DMS114 treated with DMSO at 0.1 percent for 48 hours (cell line): ENCODE data around the gene MYRFL.
"Not testable (repeated sequence)": the region's sequence is repeated elsewhere in the genome, so short reads cannot be mapped to it uniquely, and the experiment has no call there.

Experiments
- DNase-seq: peaks from one replicate; lab custom pipeline; 2025; ENCODE audit not compliant: unreplicated experiment; lab: John Stamatoyannopoulos, UW

MYRFL gene

DNA sequence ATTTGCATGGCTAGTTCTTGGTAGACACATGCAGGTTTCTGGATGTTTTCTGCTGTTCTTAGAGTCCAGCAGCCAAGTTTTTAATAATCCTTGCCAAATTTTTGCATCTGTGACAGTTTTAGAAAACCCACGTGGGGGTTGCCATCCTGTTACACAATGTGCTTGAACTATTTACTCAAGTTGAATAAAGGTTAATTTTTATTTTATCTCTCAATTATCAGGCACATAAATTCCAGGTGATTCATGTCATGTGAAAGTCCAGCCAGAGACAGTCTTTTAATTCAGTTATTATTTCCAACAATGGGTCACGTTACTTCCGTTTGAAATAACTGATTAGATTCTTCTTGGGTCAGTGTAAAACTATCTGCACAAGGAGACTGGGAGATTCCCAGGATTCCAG, 15.7 kb downstream of the MYRFL start:
- DNase-seq = no peak

DNA sequence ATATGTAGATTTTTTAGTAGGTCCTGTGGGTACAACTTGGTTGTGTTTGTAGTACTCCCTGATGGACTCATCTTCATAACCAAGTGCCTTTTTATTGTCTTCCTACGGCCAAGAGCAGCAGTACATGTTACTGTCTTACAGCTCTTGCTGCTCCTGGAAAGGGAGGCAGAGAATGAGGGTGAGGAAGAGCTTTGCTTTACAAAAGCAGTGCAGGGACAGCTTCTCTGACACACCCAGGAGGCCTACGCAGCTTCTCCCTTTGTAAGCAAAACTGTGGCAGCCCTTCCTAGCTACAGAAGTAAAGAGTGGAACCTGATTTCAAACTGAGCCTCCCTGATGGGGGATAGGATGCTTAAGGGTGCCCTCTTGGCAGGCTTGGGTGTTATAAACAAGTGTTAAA, 18.6 kb downstream of the MYRFL start:
- DNase-seq = no peak

DNA sequence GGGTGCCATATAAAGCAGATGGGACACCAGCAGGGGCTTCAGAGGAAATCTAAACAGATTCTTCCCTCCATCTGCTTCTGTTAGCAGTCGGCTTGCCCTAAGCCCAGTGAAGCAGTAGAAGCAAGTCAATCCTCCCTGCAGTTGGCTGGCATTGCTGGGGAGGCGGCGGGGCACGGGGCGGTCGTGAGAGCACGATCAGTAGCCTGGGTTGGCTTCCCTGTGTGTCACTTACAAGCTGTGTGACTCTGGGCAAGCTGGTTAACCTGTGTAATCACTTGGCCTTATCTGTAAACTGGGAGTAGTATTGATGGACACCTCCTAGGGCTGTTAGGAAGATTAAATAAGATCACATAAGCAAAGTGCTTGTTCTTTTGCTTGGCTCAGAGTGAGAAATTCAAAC, 19.4 kb downstream of the MYRFL start:
- no peak for DNase-seq

DNA sequence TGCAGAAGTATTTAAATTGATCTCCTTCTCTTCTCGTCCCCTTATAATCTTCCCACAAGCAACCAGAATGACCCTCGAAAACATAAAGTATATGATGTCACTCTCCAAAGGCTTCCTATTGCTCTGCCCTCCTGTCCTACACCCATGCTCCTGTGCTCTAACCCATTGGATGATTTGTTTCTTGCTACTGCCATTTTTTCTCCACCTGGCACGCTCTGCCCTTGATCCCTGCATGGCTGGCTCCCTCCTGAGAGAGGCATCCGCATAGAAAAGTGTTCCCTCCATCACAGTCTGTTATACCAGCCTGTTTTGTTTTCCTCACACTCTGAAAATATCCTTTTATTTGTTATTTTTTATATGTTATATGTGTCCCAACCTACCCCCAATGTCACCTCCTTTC, 19.8 kb downstream of the MYRFL start:
- no peak for DNase-seq

DNA sequence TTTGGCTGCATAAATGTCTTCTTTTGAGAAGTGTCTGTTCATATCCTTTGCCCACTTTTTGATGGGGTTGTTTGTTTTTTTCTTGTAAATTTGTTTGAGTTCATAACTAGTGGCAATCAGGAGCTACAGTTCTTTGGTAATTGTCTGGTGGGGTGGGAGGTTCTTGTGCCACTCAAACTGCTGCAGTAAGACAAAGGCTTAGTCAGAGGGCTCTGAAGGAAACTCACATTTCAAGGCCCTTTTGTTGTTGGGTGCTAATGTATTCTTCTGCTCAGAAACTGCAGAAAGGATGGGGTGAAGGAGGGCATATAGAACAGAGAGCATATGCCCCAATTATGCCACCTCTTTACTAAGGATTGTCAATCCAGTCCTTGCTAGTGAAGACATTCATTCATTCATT, 21.9 kb downstream of the MYRFL start:
- no peak for DNase-seq

DNA sequence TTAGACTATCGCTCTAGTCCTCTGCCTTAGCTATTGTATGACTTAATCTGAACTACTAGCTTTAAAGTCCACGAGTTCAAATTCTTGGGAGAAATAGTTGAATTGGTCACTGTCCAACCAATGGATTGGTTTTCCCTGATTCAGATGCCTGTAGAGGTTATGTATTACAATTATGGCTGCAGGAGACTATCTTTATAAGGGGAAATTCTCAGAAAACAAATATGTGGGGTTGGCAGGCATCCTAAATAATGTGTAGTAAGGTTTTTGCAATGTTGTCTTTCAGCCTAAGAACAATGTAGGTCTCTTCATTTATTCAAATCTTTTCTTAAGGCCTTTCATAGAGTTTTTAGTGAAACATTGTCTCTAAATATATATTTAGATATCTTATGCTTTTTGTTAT, 26.9 kb downstream of the MYRFL start:
- no peak for DNase-seq

DNA sequence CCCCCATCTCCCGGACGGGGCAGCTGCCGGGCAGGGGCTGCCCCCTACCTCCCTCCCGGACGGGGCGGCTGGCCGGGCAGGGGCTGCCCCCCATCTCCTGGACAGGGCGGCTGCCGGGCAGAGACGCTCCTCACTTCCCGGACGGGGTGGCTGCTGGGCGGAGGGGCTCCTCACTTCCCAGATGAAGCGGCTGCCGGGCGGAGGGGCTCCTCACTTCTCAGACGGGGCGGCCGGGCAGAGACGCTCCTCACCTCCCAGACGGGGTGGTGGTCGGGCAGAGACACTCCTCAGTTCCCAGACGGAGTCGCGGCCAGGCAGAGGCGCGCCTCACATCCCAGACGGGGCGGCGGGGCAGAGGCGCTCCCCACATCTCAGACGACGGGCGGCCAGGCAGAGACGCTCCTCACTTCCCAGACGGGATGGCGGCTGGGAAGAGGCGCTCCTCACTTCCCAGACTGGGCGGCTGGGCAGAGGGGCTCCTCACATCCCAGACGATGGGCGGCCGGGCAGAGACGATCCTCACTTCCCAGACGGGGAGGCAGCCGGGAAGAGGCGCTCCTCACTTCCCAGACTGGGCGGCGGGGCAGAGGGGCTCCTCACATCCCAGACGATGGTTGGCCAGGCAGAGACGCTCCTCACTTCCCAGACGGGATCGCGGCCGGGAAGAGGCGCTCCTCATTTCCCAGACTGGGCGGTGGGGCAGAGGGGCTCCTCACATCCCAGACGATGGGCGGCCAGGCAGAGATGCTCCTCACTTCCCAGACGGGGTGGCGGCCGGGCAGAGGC, 28.3 kb downstream of the MYRFL start:
- DNase-seq = not testable (repeated sequence)

DNA sequence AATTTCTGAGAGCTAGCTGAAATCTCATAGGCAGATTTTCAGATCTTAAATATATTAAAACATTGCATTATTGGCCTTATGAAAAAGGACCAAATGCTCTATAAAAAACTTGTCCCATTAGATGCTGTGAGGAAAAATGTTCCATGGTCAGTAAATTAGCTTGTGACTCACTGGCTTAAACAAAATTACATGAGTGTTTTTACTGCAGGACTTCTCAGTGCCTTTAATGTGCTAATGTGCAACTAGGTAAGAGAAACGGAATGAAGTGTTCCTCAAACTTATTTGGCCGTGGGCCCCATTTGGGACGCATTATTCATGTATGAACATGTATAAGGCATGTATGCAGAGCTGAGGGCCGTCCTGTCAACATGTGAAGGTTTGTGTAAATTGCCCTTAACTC, 41.7 kb downstream of the MYRFL start:
- no peak for DNase-seq

DNA sequence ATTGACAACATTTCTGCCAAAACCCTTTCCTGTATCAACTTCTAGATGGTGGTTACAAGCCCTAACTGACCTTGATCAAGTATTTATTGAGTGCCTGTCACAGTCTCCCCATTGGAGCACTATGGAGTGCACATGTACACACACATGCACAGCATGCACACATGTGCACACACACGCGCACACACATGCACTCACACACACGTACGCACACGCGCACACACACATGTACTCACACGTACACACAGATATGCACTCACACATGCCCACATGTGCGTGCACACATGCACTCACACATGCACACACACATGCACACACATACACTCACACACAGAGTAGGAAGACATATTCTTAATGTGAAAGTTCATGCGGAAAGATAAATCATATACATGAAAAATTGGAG, 43.7 kb downstream of the MYRFL start:
- DNase-seq = no peak

DNA sequence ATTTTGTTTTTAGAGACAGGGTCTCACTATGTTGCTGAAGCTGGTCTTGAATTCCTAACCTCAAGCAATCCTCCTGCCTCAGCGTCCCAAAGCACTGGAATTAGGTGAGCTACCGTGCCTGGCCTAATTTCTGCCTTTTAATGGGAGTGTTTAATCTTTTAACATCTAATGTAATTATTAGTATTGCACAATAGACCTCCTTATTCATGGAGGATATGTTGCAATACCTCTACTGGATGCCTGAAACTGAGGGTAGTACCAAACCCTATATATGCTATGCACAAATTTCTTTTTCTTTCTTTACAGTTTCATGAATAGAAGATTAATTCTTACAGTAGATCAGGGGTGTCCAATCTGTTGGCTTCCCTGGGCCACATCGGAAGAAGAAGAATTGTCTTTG, 47.8 kb downstream of the MYRFL start:
- DNase-seq = no peak

DNA sequence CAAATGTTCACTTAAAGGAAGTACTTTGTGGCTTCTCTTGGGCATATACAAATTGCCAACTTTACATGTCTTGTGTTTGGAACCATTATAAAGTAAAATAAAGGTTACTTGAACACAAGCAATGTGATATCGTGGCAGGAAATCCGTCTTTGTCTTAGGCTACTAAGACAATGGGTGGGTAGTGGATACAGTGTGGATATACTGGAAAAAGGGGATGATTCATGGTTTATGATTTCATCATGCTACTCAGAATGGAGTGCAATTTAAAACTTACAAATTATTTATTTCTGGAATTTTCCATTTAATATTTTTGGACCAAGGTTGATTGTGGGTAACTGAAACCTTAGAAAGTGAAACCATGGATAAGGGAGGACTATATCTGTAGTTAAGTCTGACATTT, 48.4 kb downstream of the MYRFL start:
- DNase-seq = no peak

DNA sequence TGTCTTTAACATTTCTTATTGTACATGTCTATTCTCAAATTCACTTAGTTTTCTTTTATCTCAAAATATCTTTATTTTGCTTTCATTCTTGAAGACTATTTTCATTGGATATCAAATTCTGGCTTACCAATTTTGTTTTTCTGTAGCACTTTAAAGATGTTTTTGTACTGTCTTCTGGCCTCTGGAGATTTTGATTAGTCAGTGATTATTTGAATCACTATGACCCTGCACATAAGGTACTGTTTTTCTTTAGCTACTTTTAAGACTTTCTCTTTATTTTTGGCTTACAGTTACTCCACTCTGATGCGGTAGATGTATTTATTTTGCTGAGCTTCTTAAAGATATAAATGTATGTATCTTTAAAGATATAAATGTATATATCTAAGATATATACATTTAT, 49.6 kb downstream of the MYRFL start:
- DNase-seq = no peak

DNA sequence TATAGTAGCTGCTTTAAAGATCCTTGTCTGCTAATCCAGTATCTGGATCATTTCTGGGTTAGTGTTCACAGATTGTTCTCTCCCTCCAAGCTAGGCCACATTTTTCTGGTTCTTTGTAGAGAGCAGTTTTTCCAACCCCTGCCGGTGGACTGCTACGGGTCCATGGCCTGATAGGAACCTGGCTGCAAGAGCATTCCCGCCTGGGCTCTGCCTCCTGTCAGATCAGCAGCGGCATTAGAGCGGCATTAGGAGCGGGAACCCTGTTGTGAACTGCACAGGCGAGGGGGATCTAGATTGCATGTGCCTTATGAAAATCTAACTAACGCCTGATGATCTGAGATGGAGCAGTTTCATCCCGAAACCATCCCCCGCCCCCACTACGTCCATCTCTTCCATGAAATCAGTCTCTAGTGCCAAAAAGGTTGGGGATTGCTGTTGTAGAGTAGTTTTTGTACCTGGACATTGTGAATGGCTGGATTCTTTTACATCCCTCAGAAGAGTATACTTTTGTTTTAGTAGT, 50.4 kb downstream of the MYRFL start:
- DNase-seq = no peak

DNA sequence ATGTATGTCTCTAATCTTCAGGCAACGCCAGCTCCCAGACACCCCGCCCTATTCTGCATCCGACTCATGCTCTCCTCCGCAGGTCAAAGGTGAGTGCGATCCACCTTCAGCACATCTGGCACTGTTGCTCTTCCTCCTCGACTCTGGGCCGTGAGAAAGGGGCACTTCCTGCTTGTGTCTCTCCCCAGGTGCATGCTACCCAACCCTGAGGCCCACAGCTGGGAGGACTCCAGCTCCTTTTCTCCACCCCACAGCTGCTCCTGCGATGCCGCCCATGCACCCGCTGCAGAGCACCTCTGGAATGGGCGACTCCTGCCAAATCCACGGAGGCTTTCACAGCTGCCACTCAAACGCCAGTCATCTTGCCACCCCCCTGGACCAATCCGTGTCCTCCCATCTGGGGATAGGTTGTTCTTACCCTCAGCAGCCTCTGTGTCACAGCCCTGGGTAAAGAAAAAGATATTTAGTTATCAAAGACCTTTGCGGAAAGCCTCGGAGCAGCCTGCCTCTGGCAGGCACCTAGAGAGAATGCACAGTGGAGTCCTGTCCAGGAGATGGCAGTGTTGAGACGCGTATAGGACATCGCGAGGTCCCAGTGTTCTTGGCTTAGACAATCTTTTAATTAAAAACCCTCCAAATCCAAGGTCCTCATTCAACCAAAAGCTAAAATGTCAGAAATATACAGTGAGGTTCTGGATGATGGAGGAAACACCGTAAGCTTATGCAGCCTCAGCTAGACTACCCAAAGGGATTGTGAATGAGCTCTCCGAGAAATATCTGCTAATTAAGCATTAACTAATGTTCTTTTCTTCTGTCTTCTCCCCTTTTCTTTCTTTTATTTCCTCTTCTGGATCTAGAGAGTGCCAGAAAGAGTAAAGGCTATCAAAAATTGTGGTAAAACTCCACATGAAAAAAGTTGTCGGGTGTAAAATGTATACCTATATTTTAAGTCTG, 54.3 kb downstream of the MYRFL start:
- DNase-seq = peak; percentile 77

DNA sequence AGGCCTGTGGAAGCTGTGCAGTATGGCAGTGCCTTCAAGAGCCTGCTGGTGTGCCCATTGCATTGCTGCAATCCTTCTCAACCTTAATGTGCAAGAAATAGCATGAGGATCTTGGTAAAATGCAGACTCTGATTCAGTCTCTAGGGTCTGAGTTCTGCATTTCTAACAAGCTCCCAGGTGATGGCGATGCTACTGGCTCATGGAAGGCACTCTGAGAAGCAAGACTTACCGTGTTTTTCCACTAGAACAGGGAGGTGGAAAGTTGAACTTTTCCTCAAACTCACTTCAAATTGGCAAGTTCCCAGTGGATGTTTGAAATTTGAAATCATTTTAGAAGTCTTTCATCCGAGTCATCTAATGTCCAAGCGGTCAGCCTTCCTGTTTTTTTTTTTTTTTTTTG, 55.5 kb downstream of the MYRFL start:
- no peak for DNase-seq

DNA sequence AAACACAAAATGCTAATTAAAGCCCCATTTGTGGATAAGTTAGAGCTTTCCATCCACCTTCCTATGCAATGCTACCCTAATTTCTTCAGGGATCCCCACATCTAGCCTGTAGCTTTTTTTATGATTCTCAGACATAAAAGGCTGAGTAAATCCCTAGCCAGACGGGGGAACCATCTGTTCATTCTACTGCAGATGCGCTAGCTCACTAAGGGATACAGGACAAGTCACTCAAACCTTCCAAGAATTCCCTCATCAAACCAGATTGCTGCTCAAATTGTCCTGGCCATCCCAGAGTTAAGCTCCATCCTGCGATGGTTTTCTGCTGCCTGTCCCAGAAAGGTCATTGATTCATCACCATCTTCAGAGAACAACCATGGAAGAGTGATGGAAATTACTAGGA, 56.7 kb downstream of the MYRFL start:
- DNase-seq = no peak

DNA sequence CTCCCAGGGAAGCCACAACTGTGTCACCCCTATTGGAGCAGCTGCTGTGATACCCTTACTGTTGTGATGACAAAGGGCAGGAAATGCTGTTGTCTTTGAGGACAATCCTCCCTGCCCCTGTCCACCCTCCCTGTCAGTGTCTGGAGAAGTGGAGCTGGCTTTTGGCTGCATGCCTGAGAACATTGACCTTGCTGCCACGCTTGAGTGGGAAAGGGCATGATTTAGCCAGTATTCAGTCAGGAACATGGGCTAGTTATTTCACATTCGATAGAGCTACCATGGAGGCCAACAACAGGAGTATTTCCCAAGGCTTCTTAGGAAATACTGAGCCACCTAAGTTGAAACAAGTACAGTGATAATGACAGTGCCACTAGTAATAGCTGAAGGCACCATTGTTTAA, 59.4 kb downstream of the MYRFL start:
- DNase-seq = no peak

DNA sequence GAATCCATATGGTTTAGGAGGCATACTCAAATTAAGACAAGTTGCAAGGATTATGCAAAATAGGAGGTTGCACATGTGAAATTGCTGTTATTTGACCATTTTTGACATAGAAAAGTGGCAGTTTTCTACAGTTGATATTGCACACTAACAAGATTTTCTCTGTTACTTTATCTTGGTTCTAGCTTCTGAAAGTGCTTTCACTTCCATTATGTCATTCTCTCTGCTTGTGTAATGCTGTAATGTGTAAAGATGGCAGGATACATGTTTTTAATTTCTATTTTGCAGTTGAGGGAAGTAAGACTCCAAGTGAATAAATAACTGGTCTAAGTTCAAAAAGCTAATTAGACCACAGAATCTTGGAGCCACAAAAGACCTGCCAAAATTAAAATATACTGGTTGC, 60.6 kb downstream of the MYRFL start:
- no peak for DNase-seq

DNA sequence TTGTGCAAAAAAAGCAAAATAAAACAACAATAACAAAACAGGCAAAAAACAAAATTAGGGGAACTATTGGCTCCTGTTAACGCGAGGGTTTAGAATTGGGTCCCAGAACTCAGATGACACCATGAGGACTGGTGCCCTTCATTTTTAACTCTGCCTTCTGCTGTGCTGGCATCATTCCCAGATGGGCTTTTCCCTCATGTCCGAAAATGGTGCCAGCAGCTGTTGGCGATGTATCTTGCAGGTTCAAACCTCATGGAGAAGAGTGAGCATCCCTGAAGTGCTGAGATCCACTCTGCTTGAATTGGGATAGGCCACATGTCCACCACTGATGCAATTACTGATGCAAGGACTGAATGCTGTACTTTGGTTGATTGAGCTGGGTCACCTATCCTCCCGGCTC, 61.1 kb downstream of the MYRFL start:
- no peak for DNase-seq

DNA sequence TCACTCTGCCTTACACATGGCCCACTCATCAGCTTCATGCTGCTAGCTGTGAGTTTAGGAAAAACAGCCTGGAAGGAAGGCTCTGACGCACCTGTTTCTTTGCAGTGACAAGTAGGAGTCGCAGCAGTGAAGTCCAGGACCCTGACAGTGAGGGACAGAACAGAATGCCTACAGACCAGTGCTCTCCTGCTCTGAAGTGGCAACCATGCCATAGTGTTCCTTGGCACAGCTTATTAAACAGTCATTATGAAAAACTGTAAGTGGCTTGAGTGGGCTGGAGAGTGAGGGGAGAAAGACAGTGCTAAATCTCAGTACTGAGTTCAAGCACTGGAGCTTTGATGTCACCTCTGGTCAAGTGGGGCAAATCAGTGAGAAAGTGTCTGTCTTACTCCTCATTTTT, 61.7 kb downstream of the MYRFL start:
- no peak for DNase-seq

DNA sequence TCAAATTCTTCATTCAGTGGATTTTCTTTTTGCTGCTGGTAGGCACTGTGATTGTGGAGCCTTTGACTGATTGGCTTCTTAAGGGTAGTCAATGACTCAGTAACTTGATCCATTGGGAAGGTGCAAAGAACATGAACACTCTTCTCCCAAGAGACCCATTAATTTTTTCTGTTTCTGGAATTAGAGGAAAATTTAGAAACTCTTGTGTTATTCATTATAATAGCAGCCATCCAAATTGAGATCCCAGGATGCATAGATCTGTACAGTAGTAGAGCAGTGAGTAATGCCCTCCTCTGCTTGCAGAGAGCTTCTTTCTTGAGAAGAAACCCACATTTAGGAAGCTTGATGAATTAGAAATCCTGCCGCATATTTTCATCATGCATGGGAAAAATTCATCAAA, 63.9 kb downstream of the MYRFL start:
- DNase-seq = no peak

DNA sequence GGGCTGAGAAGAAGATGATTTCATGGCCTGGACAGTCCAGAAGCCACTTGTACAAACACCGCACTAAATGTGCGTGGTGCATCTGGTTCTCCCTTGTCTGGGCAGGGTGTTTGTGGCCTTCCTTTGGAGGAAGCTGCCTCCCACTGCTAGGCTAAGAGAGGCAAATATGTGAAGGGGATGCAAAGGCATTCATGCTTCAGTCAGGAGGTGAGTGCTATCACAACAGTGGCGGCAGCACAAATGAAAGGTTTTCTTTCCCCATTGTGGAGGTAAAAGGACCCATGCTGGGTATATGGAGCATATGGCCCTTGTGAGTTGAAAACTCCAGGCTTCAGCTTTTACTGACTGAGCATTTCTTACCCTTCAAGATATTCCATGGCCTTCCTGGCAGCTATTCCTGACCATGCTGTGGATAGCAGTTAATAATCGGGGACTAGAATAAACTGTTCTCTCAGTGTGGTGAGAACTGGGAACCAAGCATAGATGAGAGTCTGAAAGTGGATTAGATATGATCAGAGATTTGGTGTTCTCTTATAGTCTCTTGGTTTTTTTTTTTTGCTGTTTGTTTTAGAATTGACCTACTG, 69.9 kb downstream of the MYRFL start:
- no peak for DNase-seq
